ENCODE results near the gene PRKAG2.

Gene PRKAG2

GRCh38 chr7:151902311-151902710 is 25.4 kb upstream of the PRKAG2 start:
- Histone ChIP-seq H3K27me3 (no peaks in the 10 kb centered on the region), H3K36me3 (no peaks in the 10 kb centered on the region), H3K4me3 (ENCODE audit: low read depth, low read length) (no peak overlapping the region), H3K4me1 (no peaks in the 10 kb centered on the region), H3K9me3 (no peaks in the 10 kb centered on the region)
- no peak for DNase-seq
- TF ChIP-seq CTCF (IDR thresholded peaks at IDR 0.05; ENCODE audit: low read depth, low read length) = no peak

GRCh38 chr7:151901828-151902227 is 24.9 kb upstream of the PRKAG2 start:
- Histone ChIP-seq H3K4me1 (no peaks in the 10 kb centered on the region), H3K9me3 (no peaks in the 10 kb centered on the region), H3K4me3 (ENCODE audit: low read depth, low read length) (no peak overlapping the region), H3K36me3 (no peaks in the 10 kb centered on the region), H3K27me3 (no peaks in the 10 kb centered on the region)
- no peak for DNase-seq
- TF ChIP-seq CTCF (IDR thresholded peaks at IDR 0.05; ENCODE audit: low read depth, low read length) = no peak

- no peak for TF ChIP-seq CTCF (IDR thresholded peaks at IDR 0.05; ENCODE audit: low read depth, low read length)
- Histone ChIP-seq H3K36me3 (no peaks in the 10 kb centered on the region), H3K4me1 (no peaks in the 10 kb centered on the region), H3K9me3 (no peaks in the 10 kb centered on the region), H3K4me3 (ENCODE audit: low read depth, low read length) (no peak overlapping the region), H3K27me3 (no peaks in the 10 kb centered on the region)
- DNase-seq = no peak
Measured at GRCh38 chr7:151900986-151901621, 24.2 kb upstream of the PRKAG2 start.

- no peaks in the 10 kb centered on the region for H3K4me1 ChIP-seq
- H3K36me3 ChIP-seq = no peaks in the 10 kb centered on the region
- TF ChIP-seq CTCF (IDR thresholded peaks at IDR 0.05; ENCODE audit: low read depth, low read length) = no peak
- no peak for DNase-seq
- H3K27me3 ChIP-seq = no peaks in the 10 kb centered on the region
- H3K4me3 ChIP-seq (ENCODE audit: low read depth, low read length) = no peak overlapping the region
- H3K9me3 ChIP-seq = no peaks in the 10 kb centered on the region
Measured at GRCh38 chr7:151900591-151900985, 23.7 kb upstream of the PRKAG2 start.

GRCh38 chr7:151899513-151900360 is 22.8 kb upstream of the PRKAG2 start:
- no peaks in the 10 kb centered on the region for H3K27me3 ChIP-seq
- H3K9me3 ChIP-seq = no peaks in the 10 kb centered on the region
- no peaks in the 10 kb centered on the region for H3K4me1 ChIP-seq
- DNase-seq = no peak
- H3K4me3 ChIP-seq (ENCODE audit: low read depth, low read length) = no peak overlapping the region
- no peak for TF ChIP-seq CTCF (IDR thresholded peaks at IDR 0.05; ENCODE audit: low read depth, low read length)
- no peaks in the 10 kb centered on the region for H3K36me3 ChIP-seq

All from BE2C (cell line).